ENCODE measurements around the gene C1orf105.

GRCh38 chr1:172390301-172390682 is 30.2 kb upstream of the C1orf105 start:
- TF ChIP-seq, protein P1, sequence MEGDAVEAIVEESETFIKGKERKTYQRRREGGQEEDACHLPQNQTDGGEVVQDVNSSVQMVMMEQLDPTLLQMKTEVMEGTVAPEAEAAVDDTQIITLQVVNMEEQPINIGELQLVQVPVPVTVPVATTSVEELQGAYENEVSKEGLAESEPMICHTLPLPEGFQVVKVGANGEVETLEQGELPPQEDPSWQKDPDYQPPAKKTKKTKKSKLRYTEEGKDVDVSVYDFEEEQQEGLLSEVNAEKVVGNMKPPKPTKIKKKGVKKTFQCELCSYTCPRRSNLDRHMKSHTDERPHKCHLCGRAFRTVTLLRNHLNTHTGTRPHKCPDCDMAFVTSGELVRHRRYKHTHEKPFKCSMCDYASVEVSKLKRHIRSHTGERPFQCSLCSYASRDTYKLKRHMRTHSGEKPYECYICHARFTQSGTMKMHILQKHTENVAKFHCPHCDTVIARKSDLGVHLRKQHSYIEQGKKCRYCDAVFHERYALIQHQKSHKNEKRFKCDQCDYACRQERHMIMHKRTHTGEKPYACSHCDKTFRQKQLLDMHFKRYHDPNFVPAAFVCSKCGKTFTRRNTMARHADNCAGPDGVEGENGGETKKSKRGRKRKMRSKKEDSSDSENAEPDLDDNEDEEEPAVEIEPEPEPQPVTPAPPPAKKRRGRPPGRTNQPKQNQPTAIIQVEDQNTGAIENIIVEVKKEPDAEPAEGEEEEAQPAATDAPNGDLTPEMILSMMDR (conservative IDR thresholded peaks at IDR 0.05; ENCODE audit: low read depth, low read length), result no peak
- TF ChIP-seq EZH2 (IDR thresholded peaks at IDR 0.05; ENCODE audit: borderline replicate concordance, low read depth, low read length, poor library complexity, severe bottlenecking), result no peak

All from A673 (cell line).